Skeletal muscle cell (primary cell): ENCODE measurements around the gene ACAP2.
A peak's percentile ranks its signal among the peaks of the same experiment; 100 is the strongest.
"Not testable (repeated sequence)": the region's sequence is repeated elsewhere in the genome, so short reads cannot be mapped to it uniquely, and the experiment has no call there.

Experiments
- DNase-seq: peaks from one replicate; pipeline ENCODE4 v3.0.0-alpha.2; 2010; ENCODE audit warnings: low read depth
- H3K4me3 ChIP-seq: 2 replicates; pipeline ENCODE4 v1.5.1; 2011; ENCODE audit warnings: low read depth, mild to moderate bottlenecking, control low read depth, low read length, moderate library complexity

The ACAP2 gene

DNA sequence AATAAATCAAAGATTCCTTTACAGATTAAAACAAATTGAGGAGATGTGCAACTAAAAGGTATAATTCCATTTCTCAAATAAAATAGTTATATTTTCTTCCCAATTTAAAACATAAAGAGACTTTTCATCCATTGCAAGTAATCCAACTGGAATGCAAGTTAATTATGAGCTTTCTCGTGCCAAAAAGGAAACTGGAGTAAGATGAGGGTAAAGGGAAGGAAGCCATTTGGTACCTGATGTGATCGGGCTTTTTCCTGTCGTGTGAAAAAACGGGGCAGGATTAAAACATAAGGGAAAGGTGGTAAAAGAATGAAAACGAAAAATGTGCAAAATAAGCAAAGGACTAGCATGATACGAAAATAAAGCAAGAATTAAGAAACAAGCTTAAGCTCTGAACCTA lies 130.1 kb downstream of the ACAP2 start:
- no peak for DNase-seq
- H3K4me3 ChIP-seq, result no peak overlapping the region

DNA sequence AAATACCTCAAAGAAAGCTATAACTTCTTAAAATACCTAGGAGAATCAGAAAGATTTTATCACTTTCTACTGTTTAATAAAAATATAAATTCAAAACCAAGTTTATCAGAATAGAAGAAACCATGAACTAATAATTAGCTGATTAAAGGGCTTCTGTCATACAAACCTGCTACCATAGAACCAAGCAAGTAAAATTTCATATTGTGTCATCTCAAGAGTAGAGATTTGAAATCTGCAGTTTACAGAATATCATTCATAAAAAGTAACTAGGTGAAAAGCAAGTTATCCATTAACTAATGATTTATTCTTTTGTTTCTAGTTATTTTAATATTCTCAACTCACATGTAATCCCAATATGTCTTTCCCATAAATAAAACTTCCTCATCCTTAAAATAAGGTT lies 135.1 kb downstream of the ACAP2 start:
- no peak for DNase-seq
- H3K4me3 ChIP-seq, result no peak overlapping the region

DNA sequence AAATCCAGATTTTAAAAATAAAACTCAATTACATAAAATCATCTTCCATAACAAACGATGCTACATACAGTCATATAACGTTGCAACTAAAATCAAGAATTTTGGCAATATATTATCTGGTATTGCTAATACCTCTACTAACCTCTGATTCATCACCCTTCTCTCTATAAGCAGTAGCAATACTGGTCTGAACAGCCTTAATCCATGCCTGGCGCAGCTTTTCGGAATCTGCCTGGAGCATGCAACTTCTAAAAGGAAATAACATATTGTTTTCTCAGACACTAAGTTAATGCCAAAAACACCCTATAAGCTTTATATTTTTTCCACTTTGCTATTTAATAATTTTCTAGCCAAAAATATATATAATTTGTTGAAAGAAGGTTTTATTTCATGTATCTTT lies 136.5 kb downstream of the ACAP2 start:
- H3K4me3 ChIP-seq, result no peak overlapping the region
- no peak for DNase-seq

DNA sequence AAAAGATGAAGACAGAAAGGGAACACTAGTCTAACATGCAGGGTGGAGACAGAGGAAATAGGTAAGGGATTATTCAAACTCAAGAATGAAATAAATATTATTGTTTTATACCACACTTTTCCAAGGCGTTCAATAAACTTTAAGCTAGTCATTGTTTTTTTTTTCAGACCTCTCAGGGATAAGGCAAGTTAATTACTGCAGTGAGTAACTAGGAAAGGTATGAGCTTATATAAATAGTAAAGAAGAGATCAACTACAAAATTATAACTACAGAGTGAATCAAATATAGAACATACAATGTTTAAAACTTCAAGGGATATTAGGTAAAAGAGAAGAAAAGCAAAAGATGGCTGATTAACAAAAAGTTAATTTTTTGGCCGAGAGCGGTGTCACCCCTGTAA lies 140.4 kb downstream of the ACAP2 start:
- H3K4me3 ChIP-seq, result no peak overlapping the region
- DNase-seq, result no peak

DNA sequence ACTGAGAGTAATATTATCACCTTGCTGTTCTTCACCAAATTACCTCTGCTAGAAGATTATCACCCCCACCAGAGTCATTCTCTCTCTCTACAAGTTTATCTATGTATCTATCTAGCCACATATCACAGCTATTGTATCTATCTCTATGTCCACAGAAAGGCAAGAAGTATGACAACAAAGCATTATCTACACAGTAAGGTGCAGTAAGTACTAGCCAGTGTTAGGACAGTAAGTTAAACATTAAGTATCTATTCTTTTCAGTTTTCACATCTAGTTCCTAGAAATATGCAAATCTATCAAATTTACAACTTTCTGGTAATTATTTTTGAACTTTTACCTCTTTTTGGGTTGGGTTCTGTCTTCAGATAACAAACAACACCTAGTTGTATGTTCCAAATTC lies 145.4 kb downstream of the ACAP2 start:
- no peak overlapping the region for H3K4me3 ChIP-seq
- DNase-seq, result no peak

DNA sequence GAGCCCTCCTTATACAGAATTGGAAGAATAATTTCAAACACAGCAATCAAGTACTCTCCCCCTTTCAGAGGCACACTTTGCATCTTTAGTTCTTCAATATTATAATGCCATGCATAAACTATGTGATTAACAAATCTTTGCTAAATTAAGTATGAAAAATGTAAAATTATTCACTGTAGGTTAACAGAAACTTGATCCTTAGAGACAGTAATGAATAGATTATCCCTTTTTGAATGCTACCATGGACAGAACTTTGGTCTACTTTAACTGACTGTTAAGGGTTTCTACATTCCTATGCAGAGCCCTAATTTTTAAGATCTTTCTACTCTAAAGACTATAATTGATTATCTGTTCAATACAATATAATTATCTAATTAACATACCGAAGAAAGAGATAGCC lies 146.2 kb downstream of the ACAP2 start:
- DNase-seq, result no peak
- no peak overlapping the region for H3K4me3 ChIP-seq

DNA sequence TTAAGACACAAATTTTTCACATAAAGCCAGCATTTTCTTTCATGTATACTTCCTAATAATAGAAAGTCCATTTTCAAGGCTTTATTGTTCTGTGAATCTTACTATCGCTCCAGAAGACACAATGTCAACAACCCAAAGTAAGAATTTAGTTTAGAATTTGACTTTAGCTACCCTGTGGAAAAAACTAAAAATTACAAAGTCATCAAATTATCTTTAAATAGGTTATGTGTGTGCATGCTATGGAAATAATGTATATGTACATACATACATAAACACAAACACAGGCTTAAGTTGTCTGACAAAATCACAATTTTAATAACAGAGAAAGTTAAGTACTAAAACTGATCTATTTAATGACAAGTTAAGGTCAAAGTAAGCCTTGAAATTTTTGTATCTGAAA lies 151.7 kb downstream of the ACAP2 start:
- no peak overlapping the region for H3K4me3 ChIP-seq
- no peak for DNase-seq

DNA sequence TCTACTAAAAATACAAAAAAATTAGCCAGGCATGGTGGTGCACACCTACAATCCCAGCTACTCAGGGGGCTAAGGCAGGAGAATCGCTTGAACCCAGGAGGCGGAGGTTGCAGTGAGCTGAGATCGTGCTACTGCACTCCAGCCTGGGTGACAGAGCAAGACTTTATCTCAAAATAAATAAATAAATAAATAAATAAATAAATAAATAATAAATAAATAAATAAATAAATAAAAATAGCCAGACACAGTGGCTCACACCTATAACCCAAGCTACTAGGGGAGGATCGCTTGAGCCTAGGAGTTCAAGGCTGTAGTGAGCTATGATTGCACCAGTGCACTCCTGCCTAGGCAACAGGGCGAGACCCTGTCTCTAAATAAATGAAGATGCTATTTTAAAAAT lies 152.2 kb downstream of the ACAP2 start:
- H3K4me3 ChIP-seq, DNase-seq: not testable (repeated sequence)

DNA sequence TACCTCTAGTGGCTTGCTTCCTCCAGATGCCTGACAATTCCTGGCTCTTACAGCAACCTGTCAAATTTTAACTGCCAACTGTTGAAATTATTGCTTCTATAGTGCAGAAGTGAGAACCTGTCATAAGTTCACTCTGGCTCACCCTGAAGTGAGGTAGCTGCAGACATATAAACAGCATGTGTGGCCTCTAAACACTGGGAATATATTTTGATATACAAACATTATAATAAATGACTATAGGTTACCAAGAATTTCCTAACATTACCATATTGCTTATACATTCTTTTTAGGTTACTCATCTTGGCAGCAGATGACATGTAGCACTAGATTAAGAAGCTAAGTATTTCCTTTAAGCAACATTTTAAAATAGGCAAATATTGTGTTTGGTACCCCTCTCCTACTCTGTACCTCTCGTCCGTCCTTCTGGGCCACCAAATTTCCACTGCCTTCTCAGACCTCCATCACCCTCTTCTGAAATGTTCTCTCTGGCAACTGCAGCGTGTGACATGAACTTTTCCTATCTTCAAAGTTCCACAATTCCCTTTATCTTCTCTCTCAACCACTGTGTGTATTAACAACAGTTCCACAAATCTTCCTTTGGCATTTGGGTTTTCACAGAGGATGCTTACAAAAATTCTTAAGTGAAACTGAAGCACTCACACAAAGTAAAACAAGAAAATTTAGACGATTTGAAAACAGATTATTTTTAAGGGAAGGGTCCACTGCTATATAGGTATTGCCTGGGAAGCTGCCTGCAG lies 156.5 kb downstream of the ACAP2 start:
- DNase-seq, result no peak
- no peak overlapping the region for H3K4me3 ChIP-seq

DNA sequence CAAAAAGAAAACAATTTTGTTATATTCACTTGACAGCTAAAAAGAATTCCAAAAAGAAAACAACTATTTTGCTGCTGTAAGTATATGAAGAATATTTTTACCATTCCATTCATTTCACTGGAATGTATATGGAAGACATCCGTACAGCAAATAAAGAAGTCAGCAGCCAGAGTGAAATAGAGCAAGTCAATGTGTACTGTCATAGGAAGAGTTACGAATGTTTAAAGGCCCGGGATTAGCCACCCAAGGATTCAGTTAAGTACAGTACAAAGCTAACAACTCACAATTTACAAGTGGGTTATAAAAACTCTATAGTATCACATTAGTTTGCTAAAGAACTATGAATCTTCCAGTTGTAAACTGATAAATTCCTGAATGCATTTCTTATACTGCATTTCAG lies 157.4 kb downstream of the ACAP2 start:
- H3K4me3 ChIP-seq, result no peak overlapping the region
- no peak for DNase-seq

DNA sequence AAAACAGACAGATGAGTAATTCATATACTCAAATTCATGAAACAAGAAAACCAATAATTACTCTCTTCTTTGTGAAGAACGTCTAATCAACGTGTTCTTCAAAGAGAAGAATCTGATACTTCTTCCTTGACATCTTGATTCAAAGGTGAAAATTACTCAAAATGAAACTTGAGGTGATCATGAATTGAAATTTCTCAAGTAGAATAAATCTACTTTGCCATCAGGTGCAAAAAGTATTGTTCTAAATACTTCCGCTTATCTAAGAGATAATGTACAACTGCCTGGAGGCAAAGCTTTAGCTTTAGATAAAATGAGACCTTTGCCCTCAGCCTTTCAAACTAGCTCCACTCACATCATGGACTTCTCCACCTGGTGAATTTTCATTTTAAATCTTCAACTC lies 158.0 kb downstream of the ACAP2 start:
- H3K4me3 ChIP-seq, result no peak overlapping the region
- no peak for DNase-seq

DNA sequence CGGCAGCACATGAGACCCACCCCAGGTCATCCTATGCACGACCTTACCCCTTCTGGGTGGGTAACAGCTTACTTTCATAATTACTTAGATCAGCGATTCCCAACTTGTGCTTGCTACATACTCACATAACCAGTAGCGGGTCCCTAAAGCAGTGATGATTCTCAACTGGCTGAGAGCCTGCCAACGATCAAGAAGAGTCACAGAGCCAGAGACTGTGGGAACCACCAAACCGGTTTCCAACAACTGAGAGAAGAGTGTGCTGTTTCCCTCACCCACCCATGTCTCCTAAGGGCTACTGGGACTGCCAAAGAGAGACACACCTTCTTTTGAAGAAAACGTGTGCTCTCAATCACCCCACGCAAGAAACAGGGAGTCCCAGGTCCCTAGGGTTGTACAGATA lies 159.9 kb downstream of the ACAP2 start:
- no peak overlapping the region for H3K4me3 ChIP-seq
- DNase-seq, result no peak

DNA sequence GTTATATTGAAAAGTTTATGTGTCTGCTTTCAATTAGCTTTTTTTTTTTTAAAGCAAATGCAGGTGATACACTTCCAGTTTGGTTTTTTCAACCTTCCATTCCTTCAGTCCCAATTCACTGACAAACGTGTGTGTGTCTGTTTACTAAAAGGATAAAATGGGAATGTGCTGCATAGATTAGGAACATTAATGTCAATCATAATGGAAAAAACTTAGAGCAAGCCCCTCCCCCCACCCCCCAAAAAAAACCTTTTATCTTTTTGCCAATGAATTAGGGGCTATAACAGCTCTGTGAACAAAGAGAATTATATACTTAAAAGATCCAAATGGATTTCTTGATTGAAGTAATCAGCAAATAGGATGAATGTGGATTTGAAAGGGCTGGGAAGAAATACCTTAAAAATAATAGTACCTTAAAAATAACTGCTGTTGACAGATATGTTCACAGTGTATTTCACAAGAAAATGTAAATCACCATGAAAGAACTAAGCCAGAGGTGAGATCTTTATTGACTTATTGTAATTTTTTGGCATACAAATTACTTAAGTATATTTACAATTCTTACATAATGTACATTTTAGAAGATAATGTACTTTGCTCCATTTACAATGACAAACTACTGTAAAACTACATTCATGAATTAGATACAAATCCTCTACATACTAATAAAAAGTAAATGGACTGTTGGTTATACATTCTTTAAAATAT lies 168.4 kb downstream of the ACAP2 start:
- DNase-seq, result no peak
- H3K4me3 ChIP-seq, result no peak overlapping the region

DNA sequence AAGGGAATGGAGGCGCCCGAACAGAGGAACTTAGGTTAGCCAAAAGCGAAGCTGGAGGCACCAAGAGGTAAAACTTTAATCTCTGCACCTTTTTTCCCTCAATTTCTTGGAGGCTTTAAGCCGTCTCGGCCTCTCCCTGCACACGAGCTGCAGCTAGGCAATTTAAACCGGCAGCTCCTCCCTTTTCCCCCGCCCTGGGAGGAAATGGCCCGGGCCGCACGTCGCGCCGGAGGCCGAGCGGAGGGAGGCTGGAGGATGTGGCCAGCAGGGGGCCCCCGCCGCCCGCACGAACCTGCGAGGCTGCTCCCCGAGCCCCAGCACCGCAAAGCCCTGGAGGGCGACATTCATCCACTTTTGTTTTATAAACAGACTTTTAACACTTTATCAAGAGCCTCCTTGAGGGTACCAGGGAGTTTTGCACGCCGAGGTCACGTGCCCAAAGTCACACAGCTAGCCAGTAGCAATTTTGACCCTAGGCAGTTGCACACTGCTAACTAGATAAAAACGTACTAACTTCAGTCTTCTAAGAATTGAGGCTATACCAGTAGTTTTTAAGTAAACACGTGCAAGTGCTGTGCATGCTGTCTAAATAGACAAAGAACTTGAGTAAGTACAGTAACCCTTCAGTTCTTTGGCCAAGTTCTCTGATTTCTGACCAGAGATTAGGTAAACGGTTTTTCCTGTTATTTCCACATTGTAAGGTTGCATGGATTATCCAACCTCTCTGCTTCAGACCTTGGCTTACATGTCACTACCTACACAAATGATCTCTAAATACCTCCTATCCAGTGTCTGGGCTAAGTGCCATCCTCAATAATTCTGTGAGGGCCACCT lies 171.2 kb downstream of the ACAP2 start:
- peak overlapping the region; percentile 78 for H3K4me3 ChIP-seq
- no peak for DNase-seq

DNA sequence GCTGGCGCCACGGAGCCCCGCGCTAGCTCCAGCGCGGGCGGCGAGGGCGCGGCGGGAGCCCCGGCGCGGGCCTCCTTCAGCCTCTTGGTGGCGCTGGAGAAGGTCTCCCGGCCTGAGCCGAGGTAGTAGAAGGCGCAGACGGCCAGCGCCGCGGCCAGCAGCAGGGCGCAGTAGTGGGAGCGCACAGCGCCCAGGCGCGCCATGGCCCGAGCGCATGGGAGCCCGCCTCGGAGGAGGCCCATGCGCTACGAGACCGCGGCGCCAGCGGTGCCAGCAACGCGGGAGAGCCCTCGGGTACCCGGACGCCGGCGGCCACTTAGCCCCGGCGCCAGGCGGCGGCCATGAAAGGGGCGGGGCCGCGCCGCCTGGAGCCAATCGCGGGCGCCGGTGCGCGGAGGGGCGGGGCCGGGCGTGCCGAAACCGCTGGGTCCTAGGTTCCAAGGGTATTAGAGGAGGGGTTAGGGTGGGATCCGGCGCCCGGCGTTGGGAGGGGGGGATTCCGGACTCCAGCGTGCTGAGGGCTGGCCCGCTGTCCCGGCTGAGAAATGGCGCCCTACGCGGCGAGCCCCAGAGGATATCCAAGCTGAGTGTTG lies 171.9 kb downstream of the ACAP2 start, which contains the start of gene XXYLT1:
XXYLT1 (minus strand) TSS at position 343 of the 593 bp plus-strand sequence; CDS start at position 242, 101 bp downstream.
- no peak for DNase-seq
- peak within 1 kb of the TSS; percentile 78 for H3K4me3 ChIP-seq

DNA sequence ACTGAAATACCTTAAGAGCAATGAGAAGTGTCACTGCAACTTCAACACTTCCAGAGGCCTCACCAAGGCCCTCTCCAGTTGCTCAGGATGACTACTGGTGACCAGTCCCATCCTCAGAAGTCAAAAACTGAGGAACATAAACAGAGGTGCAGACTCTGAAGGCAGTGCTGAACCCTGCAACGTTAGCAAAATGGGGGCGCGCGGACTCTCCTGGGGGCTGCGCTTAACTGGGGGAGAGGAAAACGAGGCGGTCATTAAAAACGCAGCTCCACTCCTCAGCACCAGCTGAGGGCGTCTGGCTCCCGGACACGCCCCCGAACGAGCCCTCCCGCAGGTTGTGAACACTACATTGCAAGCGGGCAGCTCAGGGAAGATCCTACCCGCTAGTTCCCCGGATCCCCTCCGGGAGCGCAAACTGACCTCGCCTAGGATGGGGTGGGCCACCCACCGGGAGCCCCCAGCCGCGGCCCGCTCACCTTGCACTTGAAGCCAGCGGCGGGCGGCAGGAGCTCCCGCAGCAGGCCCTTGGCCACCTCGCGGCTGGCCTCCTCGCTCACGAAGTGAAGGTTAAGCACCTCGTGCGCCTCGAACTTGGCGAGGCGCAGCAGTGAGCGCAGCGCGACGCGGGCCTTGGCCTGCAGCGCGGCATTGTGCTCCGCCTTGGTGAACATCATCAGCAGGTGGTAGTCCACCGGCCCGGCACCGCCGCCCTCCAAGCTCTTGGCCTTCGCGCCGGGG lies 172.6 kb downstream of the ACAP2 start:
- no peak for DNase-seq

DNA sequence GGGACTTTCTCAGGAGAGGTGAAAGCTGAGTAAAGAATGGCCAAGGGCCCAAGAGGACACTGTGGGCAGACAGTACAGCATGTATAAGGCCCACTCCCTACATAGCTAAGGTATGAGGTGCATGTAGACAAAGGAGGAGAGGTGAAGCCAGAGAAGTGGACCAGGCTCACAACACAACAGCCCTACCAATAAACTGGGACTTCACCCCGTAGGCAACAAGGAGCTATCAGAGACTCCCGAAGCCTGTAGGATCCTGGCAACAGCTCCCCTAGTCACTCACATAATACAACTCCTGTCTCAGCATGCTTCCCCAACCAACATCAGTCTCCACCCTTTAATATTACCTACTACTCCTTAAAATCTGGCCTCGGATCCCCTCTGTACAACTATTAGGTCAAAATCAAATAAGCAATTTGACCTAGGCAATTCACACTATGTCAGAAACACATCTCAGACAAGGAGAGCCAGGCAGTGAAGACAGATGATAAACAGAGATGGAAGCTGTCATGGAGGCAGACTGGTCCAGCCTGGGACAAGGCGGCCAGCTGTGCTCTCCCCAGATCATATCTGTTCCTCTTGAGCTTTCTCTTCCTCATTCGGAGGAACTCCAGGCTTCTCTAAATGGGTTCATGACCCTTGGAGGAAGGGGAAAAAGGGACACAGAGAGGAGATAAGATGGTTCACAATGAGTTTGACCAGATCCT lies 173.3 kb downstream of the ACAP2 start:
- peak overlapping the region; percentile 78 for H3K4me3 ChIP-seq

More for the DNA sequence above, 172.6 kb downstream of the ACAP2 start:
- peak overlapping the region; percentile 78 for H3K4me3 ChIP-seq

DNA sequence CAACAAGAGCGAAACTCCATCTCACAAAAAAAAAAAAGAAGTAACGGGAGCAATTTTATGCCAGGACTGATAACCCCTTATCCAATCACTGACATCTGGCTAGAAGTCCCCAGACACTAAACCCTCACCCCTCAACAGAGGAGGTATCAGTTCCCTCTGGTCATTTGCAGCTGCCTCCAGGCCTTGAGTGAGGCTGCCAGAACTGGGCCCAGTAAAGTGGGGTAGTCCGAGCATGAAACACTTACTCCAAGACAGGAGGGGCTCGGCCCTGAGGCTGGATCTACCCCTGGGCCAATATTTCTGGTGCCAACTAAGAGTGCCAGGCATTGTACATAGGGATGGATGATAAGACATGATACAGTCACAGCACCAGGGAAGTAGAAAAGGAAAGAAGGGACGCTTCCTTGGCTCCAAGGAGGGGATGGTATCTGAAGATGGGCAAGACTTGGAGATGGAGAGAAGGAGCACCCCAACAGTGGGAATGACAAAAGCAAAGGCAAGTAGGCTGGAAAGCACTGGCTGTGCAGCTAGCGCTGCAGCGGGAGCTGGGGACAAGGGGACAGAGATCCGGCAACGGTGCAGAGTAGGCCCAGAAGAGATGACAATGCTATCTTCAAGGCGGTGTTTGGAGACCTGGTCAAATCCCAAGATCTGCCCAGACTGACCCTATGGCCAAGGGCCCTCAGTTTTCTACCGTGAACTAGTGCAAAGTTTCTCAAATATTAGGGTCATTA lies 174.1 kb downstream of the ACAP2 start:
- DNase-seq, result no peak
- H3K4me3 ChIP-seq, result no peak overlapping the region

More for the DNA sequence above, 173.3 kb downstream of the ACAP2 start:
- no peak for DNase-seq
